Measurements from ENCODE around the gene JMJD8.

Gene JMJD8

GRCh38 chr16:658679-659571 is 25.2 kb downstream of the JMJD8 start:
- no peak for DNase-seq

- no peak for DNase-seq
These were observed 26.6 kb downstream of the JMJD8 start for GRCh38 chr16:657487-657886.

DNA sequence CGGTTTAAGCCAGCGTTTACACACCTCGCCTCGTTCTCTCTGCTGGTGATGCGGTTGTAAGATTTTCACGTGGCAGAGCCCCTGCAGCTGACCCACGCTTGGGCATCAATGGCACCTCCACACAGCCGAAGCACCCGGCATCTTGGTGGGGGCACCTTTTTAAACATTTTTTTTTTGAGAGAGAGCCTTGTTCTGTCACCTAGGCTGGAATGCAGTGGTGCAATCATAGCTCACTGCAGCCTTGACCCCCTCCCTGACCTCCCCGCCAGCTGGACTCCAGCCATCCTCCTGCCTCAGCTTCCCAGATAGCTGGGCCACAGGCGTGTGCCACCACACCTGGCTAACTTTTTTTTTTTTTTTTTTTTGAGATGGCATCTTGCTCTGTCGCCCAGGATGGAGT is 30.1 kb downstream of the JMJD8 start:
- DNase-seq, result no peak

DNA sequence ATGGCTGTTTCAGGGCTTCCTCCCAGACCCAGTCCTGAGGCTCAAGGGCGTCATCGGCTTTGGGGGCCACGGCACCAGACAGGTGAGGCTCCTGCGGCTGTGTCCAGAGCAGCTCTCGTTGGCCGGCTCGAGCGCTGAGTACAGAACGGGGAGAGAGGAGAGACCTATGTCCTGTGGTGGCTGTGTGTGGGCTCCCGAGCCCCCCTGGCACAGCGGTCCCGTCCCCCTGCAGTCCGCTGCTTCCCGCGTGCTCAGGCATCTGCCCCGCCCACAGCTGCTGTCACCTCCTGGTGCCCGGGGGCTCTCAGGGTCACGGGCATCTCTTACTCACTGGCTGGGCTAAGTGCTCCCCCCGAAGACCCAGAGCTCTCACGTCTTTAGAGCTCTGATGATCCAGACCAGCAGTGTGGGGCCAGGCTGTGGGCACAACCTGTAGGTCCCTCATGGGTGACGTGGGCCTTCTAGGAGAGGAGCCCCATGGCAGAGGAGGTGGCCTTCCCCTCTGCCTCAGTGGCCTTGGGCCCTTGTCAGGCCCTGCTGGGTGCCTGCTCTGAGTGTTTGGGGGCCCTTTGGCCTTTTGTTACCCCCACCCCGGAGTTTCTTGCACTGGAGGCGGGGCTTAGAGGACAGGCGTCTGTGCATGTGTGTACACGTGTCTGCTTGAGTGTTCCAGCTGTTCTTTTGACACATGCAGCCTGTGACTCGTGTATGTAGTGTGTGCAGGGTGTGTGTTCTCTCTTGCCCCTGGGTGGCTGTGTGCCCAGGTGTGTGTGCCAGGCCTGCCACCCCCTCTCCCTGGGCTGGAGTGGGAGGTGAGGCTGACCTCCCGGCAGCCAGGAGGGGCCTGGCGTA is 31.5 kb downstream of the JMJD8 start:
- no peak for DNase-seq

DNA sequence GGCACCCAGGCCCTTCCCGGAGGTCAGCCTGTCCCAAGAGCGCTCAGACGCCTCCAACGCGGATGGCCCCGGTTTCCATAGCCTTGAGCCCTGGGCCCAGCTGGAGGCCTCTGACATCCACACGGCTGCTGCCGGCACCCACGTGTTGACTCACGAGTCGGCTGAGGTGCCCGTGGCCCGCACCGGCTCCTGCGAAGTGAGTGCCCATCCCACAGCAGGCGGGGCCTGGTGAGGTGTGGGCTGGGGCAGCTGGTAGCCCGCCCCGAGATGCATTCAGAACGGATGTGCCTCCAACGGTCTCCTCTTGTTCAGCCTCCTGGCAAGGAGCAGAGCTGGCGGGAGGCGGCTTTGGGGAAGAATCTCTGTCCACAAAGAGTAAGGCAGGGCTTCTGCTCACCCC is 32.3 kb downstream of the JMJD8 start:
- DNase-seq, result no peak

GRCh38 chr16:649631-650030 is 34.5 kb downstream of the JMJD8 start:
- DNase-seq, result no peak

- DNase-seq, result peak; percentile 94
These were observed 35.1 kb downstream of the JMJD8 start, which contains the start of gene WDR90 for GRCh38 chr16:648781-649589. TSS of gene WDR90 (plus strand) at chr16:649365. CDS start at chr16:649417, 52 bp downstream.

DNA sequence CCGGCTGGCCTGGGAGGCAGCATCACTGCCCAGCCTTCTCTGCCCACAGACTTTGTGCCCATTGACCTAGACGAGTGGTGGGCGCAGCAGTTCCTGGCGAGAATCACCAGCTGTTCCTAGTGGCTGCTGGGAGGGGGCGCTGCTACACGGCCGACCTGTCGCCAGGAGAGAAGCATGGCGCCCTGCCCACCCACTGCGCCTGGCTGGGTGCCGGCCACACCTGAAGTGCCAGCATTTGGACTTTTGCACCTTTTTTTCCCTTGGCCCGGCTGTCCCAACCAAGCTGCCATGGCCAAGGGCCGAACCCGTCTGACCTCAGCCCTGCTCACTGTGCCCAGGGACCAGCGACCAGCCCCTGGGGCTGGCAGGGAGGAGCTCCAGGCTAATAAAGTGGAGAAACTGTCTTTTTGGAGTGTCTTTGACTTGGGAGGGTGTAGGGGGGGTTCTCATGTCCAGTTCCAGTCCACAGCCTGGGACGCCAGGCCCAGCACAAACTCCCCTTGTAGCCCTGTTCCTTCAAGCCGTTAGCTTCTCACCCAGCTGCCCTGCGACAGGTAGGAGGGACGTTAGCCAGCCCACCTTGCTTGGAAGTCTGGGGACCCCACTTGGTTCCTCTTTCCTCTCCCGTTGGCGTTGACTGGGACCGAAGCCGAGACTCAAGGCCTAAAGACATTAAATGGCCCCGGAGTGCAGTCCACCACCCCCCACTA is 35.9 kb downstream of the JMJD8 start:
- peak; percentile 76 for DNase-seq

- DNase-seq, result no peak
These were observed 36.8 kb downstream of the JMJD8 start for GRCh38 chr16:647173-647902.

GRCh38 chr16:646679-647172 is 37.4 kb downstream of the JMJD8 start:
- no peak for DNase-seq

- no peak for DNase-seq
These were observed 38.1 kb downstream of the JMJD8 start for GRCh38 chr16:645852-646678.

GRCh38 chr16:644556-644955 is 39.6 kb downstream of the JMJD8 start:
- no peak for DNase-seq

DNA sequence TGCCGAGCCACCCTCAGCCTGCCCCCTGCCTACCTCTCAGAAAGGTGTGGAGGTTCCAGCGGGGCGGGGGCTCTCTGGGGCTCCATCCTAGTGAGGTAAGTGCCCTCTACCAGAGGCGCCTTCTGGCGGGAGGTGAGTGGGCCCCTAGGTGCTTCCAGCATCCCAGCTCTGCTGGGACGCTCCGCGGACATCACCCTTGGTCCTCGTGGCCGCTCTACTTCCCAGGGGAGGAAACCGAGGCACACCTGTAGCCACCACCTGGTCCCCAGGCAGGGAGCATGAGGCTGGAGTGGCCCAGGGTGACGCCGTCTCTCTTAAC is 41.1 kb downstream of the JMJD8 start:
- no peak for DNase-seq

- peak; percentile 45 for DNase-seq
These were observed 41.7 kb downstream of the JMJD8 start for GRCh38 chr16:642189-643049.

DNA sequence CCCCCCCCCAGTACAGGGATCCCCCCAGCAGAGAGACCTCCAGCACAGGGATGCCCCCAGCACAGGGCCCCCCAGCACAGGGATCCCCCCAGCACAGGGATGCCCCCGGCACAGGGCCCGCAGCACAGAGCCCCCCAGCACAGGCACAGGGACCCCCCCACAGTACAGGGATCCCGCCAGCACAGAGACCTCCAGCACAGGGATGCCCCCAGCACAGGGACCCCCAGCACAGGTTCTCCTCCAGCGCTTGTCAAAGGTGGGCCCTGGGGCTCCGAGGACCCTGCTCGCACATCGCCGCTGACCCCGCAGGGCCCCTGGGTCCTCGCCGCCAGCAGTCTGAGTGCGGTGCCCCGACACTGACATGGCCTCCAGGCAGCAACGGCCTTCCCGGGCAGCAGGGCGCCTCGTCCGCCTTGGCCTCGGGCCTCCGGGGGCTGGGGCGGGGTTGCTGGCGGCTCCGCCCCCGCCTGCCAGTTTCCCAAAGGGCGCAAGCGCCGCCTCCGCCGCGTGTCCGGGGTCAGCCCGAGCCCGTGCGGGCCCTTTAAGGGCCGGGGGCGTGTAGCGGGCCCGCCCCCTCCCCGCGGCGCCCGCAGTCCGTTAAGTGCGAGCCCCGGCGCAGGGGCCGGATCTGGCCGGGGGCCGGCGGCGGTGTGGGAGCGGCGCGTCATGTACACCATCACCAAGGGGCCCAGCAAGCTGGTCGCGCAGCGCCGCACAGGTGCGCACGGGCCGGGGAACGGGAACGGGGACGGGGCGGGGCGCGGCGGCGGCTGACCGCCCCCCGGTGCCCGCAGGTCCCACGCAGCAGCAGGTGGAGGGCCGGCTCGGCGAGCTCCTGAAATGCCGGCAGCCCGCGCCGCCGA is 42.6 kb downstream of the JMJD8 start, which contains the start of gene MCRIP2:
Gene MCRIP2 (plus strand): TSS at position 503 of the 863 bp plus-strand sequence. CDS start 164 bp downstream, at position 667.
- DNase-seq, result peak; percentile 87

DNA sequence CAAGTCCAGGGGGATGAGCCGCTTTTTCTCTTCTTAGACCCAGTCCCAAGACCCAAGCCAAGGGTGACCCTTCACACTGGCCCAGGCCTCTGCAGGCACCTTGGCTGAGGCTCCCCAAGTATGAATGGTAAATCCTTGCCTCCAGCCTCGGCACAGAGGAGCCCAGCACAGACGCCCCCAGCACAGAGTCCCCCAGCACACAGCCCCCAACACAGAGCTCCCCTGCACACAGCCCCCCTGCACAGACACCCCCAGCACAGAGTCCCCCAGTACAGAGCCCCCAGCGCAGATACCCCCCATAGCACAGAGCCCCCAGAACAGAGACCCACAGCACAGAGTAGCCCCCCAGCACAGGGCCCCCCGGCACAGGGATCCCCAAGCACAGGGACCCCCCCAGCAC is 43.5 kb downstream of the JMJD8 start:
- DNase-seq, result no peak

DNA sequence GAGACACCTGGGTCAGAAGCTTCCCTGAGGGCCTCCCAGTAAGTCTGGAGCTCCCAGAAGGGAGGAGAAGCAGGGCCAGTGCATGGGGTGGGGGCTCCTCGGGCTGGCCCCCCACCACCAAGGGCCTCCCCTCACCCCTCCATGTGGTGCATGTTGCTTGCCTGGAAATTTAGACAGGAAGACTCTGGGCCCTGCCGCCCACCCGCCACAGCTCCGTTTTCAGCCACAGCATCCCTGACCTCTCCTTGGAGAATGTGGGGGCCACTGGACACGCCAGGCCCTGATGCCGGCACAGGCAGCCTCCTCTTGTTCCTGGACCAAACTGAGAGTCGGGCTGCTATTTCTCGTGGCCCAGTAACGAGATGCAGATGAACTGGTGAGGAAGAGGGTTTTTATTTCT is 45.3 kb downstream of the JMJD8 start:
- DNase-seq, result no peak

GRCh38 chr16:638034-638543 is 46.0 kb downstream of the JMJD8 start:
- DNase-seq, result no peak

Measured in NCI-H82 (cell line).